ENCODE results near the gene KCTD4.

DNA sequence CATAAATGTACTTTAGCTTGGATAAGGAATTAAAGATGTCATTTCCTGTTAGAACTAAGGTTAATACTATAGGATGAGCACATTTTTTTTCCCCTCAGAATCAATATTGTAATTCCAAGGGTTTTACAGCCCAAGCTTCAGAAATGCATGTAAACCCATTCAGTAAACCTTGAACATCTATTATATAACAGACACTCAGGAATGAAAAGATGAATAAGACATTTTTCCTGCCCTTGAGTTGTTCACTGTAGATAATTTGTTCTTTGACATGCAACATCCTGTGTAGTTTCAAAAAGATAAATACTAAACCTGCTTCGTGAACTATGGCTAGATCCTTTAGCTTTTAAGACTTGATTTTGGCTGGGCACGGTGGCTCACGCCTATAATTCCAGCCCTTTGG is 21.7 kb upstream of the KCTD4 start:
- TF ChIP-seq, protein P1, sequence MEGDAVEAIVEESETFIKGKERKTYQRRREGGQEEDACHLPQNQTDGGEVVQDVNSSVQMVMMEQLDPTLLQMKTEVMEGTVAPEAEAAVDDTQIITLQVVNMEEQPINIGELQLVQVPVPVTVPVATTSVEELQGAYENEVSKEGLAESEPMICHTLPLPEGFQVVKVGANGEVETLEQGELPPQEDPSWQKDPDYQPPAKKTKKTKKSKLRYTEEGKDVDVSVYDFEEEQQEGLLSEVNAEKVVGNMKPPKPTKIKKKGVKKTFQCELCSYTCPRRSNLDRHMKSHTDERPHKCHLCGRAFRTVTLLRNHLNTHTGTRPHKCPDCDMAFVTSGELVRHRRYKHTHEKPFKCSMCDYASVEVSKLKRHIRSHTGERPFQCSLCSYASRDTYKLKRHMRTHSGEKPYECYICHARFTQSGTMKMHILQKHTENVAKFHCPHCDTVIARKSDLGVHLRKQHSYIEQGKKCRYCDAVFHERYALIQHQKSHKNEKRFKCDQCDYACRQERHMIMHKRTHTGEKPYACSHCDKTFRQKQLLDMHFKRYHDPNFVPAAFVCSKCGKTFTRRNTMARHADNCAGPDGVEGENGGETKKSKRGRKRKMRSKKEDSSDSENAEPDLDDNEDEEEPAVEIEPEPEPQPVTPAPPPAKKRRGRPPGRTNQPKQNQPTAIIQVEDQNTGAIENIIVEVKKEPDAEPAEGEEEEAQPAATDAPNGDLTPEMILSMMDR (IDR thresholded peaks at IDR 0.05), result no peak
- no peak for TF ChIP-seq POLR2A (IDR thresholded peaks at IDR 0.05)

Measured in testis (tissue), 2 donors.